ENCODE results near the gene KCNK18. TPM values are rescaled to one million over a fixed set of nuclear protein-coding genes. Genes with fewer than 3 reads are reported as not detected.

Gene KCNK18
- total and polyA plus RNA-seq, 2 donors (not counting 3 experiments of a cell fraction or from before 2014, with no cell fraction given) = not detected

DNA sequence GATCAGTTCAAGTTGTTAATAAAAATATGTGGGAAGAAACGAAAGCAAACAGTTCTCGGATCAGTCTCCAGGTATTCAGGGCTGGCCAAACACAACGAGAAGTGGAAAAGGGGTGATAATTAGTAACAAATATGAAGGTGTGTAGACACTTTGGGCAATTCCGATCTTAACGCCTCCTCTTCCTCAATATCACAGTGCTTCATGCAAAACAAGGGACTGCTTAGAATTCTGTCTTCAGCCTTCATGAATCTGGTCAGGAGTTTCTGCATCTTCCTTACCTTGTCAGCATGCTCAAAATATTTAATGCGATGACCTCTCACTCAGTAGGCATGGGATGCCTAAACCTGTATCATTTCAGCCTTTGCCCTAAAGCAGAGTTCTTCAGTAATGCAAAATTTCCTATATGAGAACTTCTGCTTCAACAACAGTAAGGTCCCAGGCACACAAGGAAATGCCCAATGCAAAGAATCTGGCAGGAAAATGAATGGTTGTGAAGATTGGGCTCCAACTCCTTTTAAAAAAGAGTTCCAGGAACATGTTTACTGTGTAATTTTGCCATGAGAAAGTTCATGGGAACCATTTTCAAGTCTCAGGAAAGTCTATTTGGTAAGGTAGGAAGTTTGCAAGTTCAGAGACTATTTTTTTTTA lies 35.8 kb upstream of the KCNK18 start:
- Histone ChIP-seq H3K36me3 (ENCODE audit: control insufficient read depth in 2 of 2, extremely low read depth in 1 of 2, insufficient read depth in 2 of 2, low read length in 2 of 2) (no peaks in the 10 kb centered on the region), H2AFZ (ENCODE audit: low read depth, low read length) (no peak overlapping the region), H3K27ac (ENCODE audit: insufficient read depth, low read depth, low read length) (no peak overlapping the region), H3K4me2 (ENCODE audit: insufficient read depth, low read length) (no peak overlapping the region), H3K9ac (replicated peaks; ENCODE audit: extremely low read depth, insufficient read depth, low read length) (no peak overlapping the region), H3K4me1 (ENCODE audit: control insufficient read depth, extremely low read depth, insufficient read depth, low read length) (no peaks in the 10 kb centered on the region), H3K27me3 (ENCODE audit: control insufficient read depth in 2 of 2, insufficient read depth in 2 of 2, low read length in 2 of 2) (peaks cover 78 to 88% of the 10 kb centered on the region in 2 experiments), H4K20me1 (replicated peaks; ENCODE audit: control insufficient read depth, extremely low read depth, insufficient read depth, low read length) (no peaks in the 10 kb centered on the region), H3K4me3 (replicated peaks in 1 of 3; ENCODE audit: insufficient read depth in 1 of 3, low read depth in 1 of 3, low read length in 3 of 3) (no peak overlapping the region), H3K79me2 (ENCODE audit: control insufficient read depth, insufficient read depth, low read length) (no peaks in the 10 kb centered on the region), H3K9me3 (replicated peaks; ENCODE audit: control insufficient read depth, insufficient read depth, low read length) (no peaks in the 10 kb centered on the region), H3K9me1 (replicated peaks; ENCODE audit: control insufficient read depth, extremely low read depth, insufficient read depth, low read length) (no peaks in the 10 kb centered on the region)
- BruUV-seq (replicated peaks) = no TSS peak
- CTCF ChIA-PET = interaction anchor here (1.3 kb wide), 1 partner anchor 13 kb away, joined by 6 read pairs; no protein-coding TSS in a partner anchor
- no peak for DNase-seq (ENCODE audit: low read depth, low spot score)
- intact Hi-C loops (cut with micrococcal nuclease) (no loop called here), dilution Hi-C loops (cut with MboI; ENCODE audit: extremely low pct_ligation_motif_present, low sequenced_read_pairs) (loop anchor here (25.0 kb wide), 1 partner anchor 349 kb away; no protein-coding TSS in a partner anchor)
- TF ChIP-seq POLR2AphosphoS5 (IDR thresholded peaks at IDR 0.05; ENCODE audit: insufficient read depth, low read depth, low read length) (no peak), MAX (IDR thresholded peaks at IDR 0.05; ENCODE audit: insufficient read depth, insufficient read length) (no peak), GATA2 (IDR thresholded peaks at IDR 0.05; ENCODE audit: insufficient read depth, insufficient read length, low read depth, low read length) (no peak), MYC (IDR thresholded peaks at IDR 0.05; ENCODE audit: low read depth, low read length) (no peak), EZH2 (IDR thresholded peaks at IDR 0.05; ENCODE audit: borderline replicate concordance, low read depth, low read length, severe bottlenecking) (no peak)
- FAIRE-seq = no peak
- POLR2A ChIA-PET = no interaction called here
